ENCODE data around the gene ANO2. TPM values are rescaled to one million over a fixed set of nuclear protein-coding genes. Genes with fewer than 3 reads are reported as not detected.

Gene ANO2
- total and polyA plus RNA-seq, 2 experiments from 2014 or later: 2.3 to 4.6 TPM

- TF ChIP-seq ZNF462 (CRISPR knock-in tag; IDR thresholded peaks at IDR 0.05) (no peak), CTCF (conservative IDR thresholded peaks at IDR 0.05; ENCODE audit: low read depth in 2 of 2) (no peak), ETS1 (IDR thresholded peaks at IDR 0.05) (no peak), NANOG (IDR thresholded peaks at IDR 0.05; ENCODE audit: borderline replicate concordance) (no peak), ZNF331 (CRISPR knock-in tag; IDR thresholded peaks at IDR 0.05; ENCODE audit: low read depth) (no peak), POLR2AphosphoS5 (IDR thresholded peaks at IDR 0.05; ENCODE audit: low read depth) (no peak), EZH2phosphoT487 (IDR thresholded peaks at IDR 0.05; ENCODE audit: unreplicated experiment) (no peak)
Measured at GRCh38 chr12:5561846-5562245, 383.2 kb downstream of the ANO2 start (continued).

Data from GM23338 (cell line).